K562 (cell line): ENCODE data around the gene USP12. TPM values are rescaled to one million over a fixed set of nuclear protein-coding genes. Genes with fewer than 3 reads are reported as not detected.

Experiments
- CREB3 ChIP-seq: fragments of 450-650 bp; conservative IDR thresholded peaks from 2 replicates; pipeline ENCODE4 v1.6.1; 2016; ENCODE audit warnings: missing genetic modification characterization, low read depth, mild to moderate bottlenecking, missing compliant biosample characterization, moderate library complexity
- E2F6 ChIP-seq, 2 experiments: IDR thresholded peaks; 2 replicates each; pipeline ENCODE4 v1.6.1; 2011; ENCODE audit warnings: borderline replicate concordance in 1 of 2, control low read depth in 1 of 2, low read depth in 1 of 2, low read length in 1 of 2, mild to moderate bottlenecking in 1 of 2, mixed read lengths in 1 of 2, moderate library complexity in 1 of 2; ENCODE audit not compliant: insufficient read depth in 1 of 2, insufficient read length in 1 of 2, poor library complexity in 1 of 2, severe bottlenecking in 1 of 2; ENCODE audit errors: extremely low read depth in 1 of 2
- FOS ChIP-seq: IDR thresholded peaks from 3 replicates; pipeline ENCODE4 v1.6.1; 2011; ENCODE audit not compliant: insufficient read length; ENCODE audit errors: extremely low read depth
- GTF2E2 ChIP-seq: fragments of 200-800 bp; sonication (Bioruptor generic); IDR thresholded peaks from 2 replicates; pipeline ENCODE4 v1.6.1; 2016; ENCODE audit warnings: missing genetic modification characterization, missing compliant biosample characterization
- KLF10 ChIP-seq: fragments of 250-450 bp; sonication (Bioruptor Pico); IDR thresholded peaks from 2 replicates; pipeline ENCODE4 v1.6.1; 2021; ENCODE audit warnings: matching md5 sums
- SLC30A9 ChIP-seq: fragments of 250-450 bp; sonication (Bioruptor Pico); IDR thresholded peaks from 2 replicates; pipeline ENCODE4 v1.8.0; 2022; ENCODE audit warnings: mild to moderate bottlenecking, moderate library complexity
- ZNF140 ChIP-seq: fragments of 250-450 bp; sonication (Bioruptor Pico); IDR thresholded peaks from 2 replicates; pipeline ENCODE4 v1.8.0; 2021; ENCODE audit warnings: moderate library complexity, mild to moderate bottlenecking, inconsistent platforms
- ZNF518B ChIP-seq: fragments of 250-450 bp; sonication (Bioruptor Pico); IDR thresholded peaks from 2 replicates; pipeline ENCODE4 v1.5.0; 2021; ENCODE audit warnings: mild to moderate bottlenecking, moderate library complexity
- polyA plus RNA-seq, 8 experiments: library from polyadenylated mRNA; depleted of rRNA in 4 of 8; stranded (reverse) in 5 of 8; unstranded in 3 of 8; fragments of >200 nt; fragmentation: Nextera tagmentation in 2 of 8; fragmentation: Illumina TruSeq in 1 of 8; extraction: Ambion mirVana in 2 of 8; extraction: Trizol in 1 of 8; gene quantifications; 2 replicates each; pipeline versions ENCODE4 v1.2.1 to v1.2.3, GENCODE V29; 2011 to 2014; ENCODE audit warnings: inconsistent platforms in 1 of 8, missing spikeins in 1 of 8
- total RNA-seq, 7 experiments: library from RNA; depleted of rRNA in 6 of 7; stranded (reverse); fragments of >200 nt in 6 of 7; fragmentation: Illumina TruSeq in 2 of 7; extraction: Trizol in 2 of 7; gene quantifications; 2 replicates each; pipeline versions ENCODE4 v1.2.1 to v1.2.3, GENCODE V29; 2011 to 2021; ENCODE audit warnings: low replicate concordance in 1 of 7

USP12 gene
- total and polyA plus RNA-seq, 9 of the 15 experiments (the other 6 are each of a cell fraction or from before 2014, with no cell fraction given): 1.8 to 20.5 (median 13.3) TPM

- TF ChIP-seq ZNF518B (CRISPR knock-in tag) (no peak), SLC30A9 (no peak), KLF10 (CRISPR knock-in tag) (no peak), FOS (no peak), E2F6 (IDR thresholded peaks at IDR 0.05; ENCODE audit: borderline replicate concordance in 1 of 2, extremely low read depth in 1 of 2, insufficient read depth in 1 of 2, insufficient read length in 1 of 2, low read depth in 1 of 2, low read length in 1 of 2, poor library complexity in 1 of 2, severe bottlenecking in 1 of 2) (peak in 1 of 2 experiments; percentile 15), GTF2E2 (no peak), CREB3 (tag) (no peak), ZNF140 (CRISPR knock-in tag) (no peak)
Observed at GRCh38 chr13:27043013-27043412, 128.6 kb downstream of the USP12 start (continued).
